Karpas-422 (cell line): ENCODE data around the gene RAMP1. TPM values are rescaled to one million over a fixed set of nuclear protein-coding genes. Genes with fewer than 3 reads are reported as not detected.

ENCODE experiments used
- DNase-seq: peaks from one replicate; pipeline ENCODE4 v3.0.0-alpha.2; 2015
- H2AFZ ChIP-seq: fragments of 200-600 bp; sonication (generic); 2 replicates; pipeline ENCODE4 v1.6.1; 2014; ENCODE audit warnings: antibody characterized with exemption, low read length, mixed read lengths
- H3K27ac ChIP-seq: fragments of 200-600 bp; sonication (generic); 2 replicates; pipeline ENCODE4 v1.5.1; 2014; ENCODE audit warnings: mild to moderate bottlenecking, low read length, moderate library complexity
- H3K27me3 ChIP-seq: fragments of 200-600 bp; sonication (generic); 2 replicates; pipeline ENCODE4 v1.6.1; 2014; ENCODE audit warnings: low read length, mixed read lengths
- H3K36me3 ChIP-seq: fragments of 200-600 bp; sonication (generic); 2 replicates; pipeline ENCODE4 v1.6.1; 2014; ENCODE audit warnings: low read length, mixed read lengths; ENCODE audit not compliant: insufficient read depth
- H3K4me1 ChIP-seq: fragments of 200-600 bp; sonication (generic); 2 replicates; pipeline ENCODE4 v1.6.1; 2014; ENCODE audit warnings: mild to moderate bottlenecking, low read length, mixed read lengths
- H3K4me2 ChIP-seq: fragments of 200-600 bp; sonication (generic); 2 replicates; pipeline ENCODE4 v1.6.1; 2014; ENCODE audit warnings: low read length, low read depth, mild to moderate bottlenecking; ENCODE audit not compliant: poor library complexity, severe bottlenecking
- H3K4me3 ChIP-seq: fragments of 200-600 bp; sonication (generic); 2 replicates; pipeline ENCODE4 v1.5.1; 2014; ENCODE audit warnings: mild to moderate bottlenecking, antibody characterized with exemption, low read length, mixed read lengths
- H3K79me2 ChIP-seq: fragments of 200-600 bp; sonication (generic); 2 replicates; pipeline ENCODE4 v1.6.1; 2014; ENCODE audit warnings: mild to moderate bottlenecking, low read length, mixed read lengths
- H3K9ac ChIP-seq: fragments of 200-600 bp; sonication (generic); 2 replicates; pipeline ENCODE4 v1.6.0; 2014; ENCODE audit warnings: low read length
- H3K9me2 ChIP-seq: fragments of 200-600 bp; sonication (generic), shearing (Covaris generic); replicated peaks from 2 replicates; pipeline ENCODE4 v1.6.0; 2014; ENCODE audit warnings: mild to moderate bottlenecking, low read length, moderate library complexity; ENCODE audit not compliant: insufficient read depth
- H3K9me3 ChIP-seq: fragments of 300-700, 200-600 bp; sonication (generic); 2 replicates; pipeline ENCODE4 v1.6.1; 2014; ENCODE audit warnings: low read length, mixed read lengths
- H4K20me1 ChIP-seq: fragments of 200-600 bp; sonication (generic); 2 replicates; pipeline ENCODE4 v1.6.1; 2014; ENCODE audit warnings: mild to moderate bottlenecking, antibody characterized with exemption, low read length, low read depth; ENCODE audit not compliant: insufficient read depth
- total RNA-seq: library from RNA; depleted of rRNA; stranded (reverse); fragments of >200 nt; shearing (Covaris generic); gene quantifications from 2 replicates; pipeline ENCODE4 v1.2.3, GENCODE V29; 2014; ENCODE audit warnings: low replicate concordance

Gene RAMP1
- total RNA-seq, 1 experiment from 2014 or later: not detected

- H3K27me3 ChIP-seq: no peaks in the 10 kb centered on the region
- H3K9me3 ChIP-seq: no peaks in the 10 kb centered on the region
- no peak overlapping the region for H3K4me3 ChIP-seq
- no peaks in the 10 kb centered on the region for H3K36me3 ChIP-seq
- no peak overlapping the region for H3K9ac ChIP-seq
- no peak overlapping the region for H3K4me2 ChIP-seq
- H4K20me1 ChIP-seq: no peaks in the 10 kb centered on the region
- no peaks in the 10 kb centered on the region for H3K79me2 ChIP-seq
- no peaks in the 10 kb centered on the region for H3K4me1 ChIP-seq
- no peak overlapping the region for H2AFZ ChIP-seq
- DNase-seq: peak; percentile 66
- no peaks in the 10 kb centered on the region for H3K9me2 ChIP-seq
- H3K27ac ChIP-seq: no peak overlapping the region
Observed at GRCh38 chr2:237858294-237859081, 935 bp upstream of the RAMP1 start.

GRCh38 chr2:237859082-237859433, 365 bp upstream of the RAMP1 start:
- Histone ChIP-seq H3K9ac (no peak overlapping the region), H3K27me3 (no peaks in the 10 kb centered on the region), H2AFZ (no peak overlapping the region), H3K79me2 (no peaks in the 10 kb centered on the region), H3K36me3 (no peaks in the 10 kb centered on the region), H3K9me2 (no peaks in the 10 kb centered on the region), H3K4me2 (no peak overlapping the region), H4K20me1 (no peaks in the 10 kb centered on the region), H3K4me1 (no peaks in the 10 kb centered on the region), H3K4me3 (no peak overlapping the region), H3K9me3 (no peaks in the 10 kb centered on the region), H3K27ac (no peak overlapping the region)
- DNase-seq: no peak

GRCh38 chr2:237860273-237860935, 981 bp downstream of the RAMP1 start:
- no peak overlapping the region for H3K4me3 ChIP-seq

GRCh38 chr2:237861875-237862527, 2.6 kb downstream of the RAMP1 start:
- H3K9ac ChIP-seq: no peak overlapping the region
- no peak overlapping the region for H3K4me2 ChIP-seq
- H3K4me3 ChIP-seq: no peak overlapping the region
- no peak for DNase-seq
- H3K36me3 ChIP-seq: no peaks in the 10 kb centered on the region
- H3K27me3 ChIP-seq: no peaks in the 10 kb centered on the region
- no peaks in the 10 kb centered on the region for H3K9me3 ChIP-seq
- H2AFZ ChIP-seq: no peak overlapping the region
- H3K79me2 ChIP-seq: no peaks in the 10 kb centered on the region
- H4K20me1 ChIP-seq: no peaks in the 10 kb centered on the region
- H3K27ac ChIP-seq: no peak overlapping the region
- no peaks in the 10 kb centered on the region for H3K4me1 ChIP-seq
- H3K9me2 ChIP-seq: no peaks in the 10 kb centered on the region

More at GRCh38 chr2:237860273-237860935, 981 bp downstream of the RAMP1 start:
- Histone ChIP-seq H3K4me2 (no peak overlapping the region), H3K27ac (no peak overlapping the region), H3K4me1 (no peaks in the 10 kb centered on the region), H2AFZ (no peak overlapping the region), H3K9me3 (no peaks in the 10 kb centered on the region), H3K36me3 (no peaks in the 10 kb centered on the region), H3K9ac (no peak overlapping the region), H3K27me3 (no peaks in the 10 kb centered on the region), H4K20me1 (no peaks in the 10 kb centered on the region), H3K79me2 (no peaks in the 10 kb centered on the region), H3K9me2 (no peaks in the 10 kb centered on the region)
- no peak for DNase-seq

- Histone ChIP-seq H3K4me1 (no peaks in the 10 kb centered on the region), H3K9ac (no peak overlapping the region), H3K4me2 (no peak overlapping the region), H3K9me3 (no peaks in the 10 kb centered on the region), H3K79me2 (no peaks in the 10 kb centered on the region), H3K27ac (no peak overlapping the region), H4K20me1 (no peaks in the 10 kb centered on the region), H3K27me3 (no peaks in the 10 kb centered on the region), H3K9me2 (no peaks in the 10 kb centered on the region), H2AFZ (no peak overlapping the region), H3K36me3 (no peaks in the 10 kb centered on the region), H3K4me3 (no peak overlapping the region)
- no peak for DNase-seq
Observed at GRCh38 chr2:237862528-237862895, 3.1 kb downstream of the RAMP1 start.

GRCh38 chr2:237863102-237863511, 3.7 kb downstream of the RAMP1 start:
- Histone ChIP-seq H3K4me3 (no peak overlapping the region), H3K79me2 (no peaks in the 10 kb centered on the region), H3K4me2 (no peak overlapping the region), H3K9me3 (no peaks in the 10 kb centered on the region), H2AFZ (no peak overlapping the region), H4K20me1 (no peaks in the 10 kb centered on the region), H3K9ac (no peak overlapping the region), H3K4me1 (no peaks in the 10 kb centered on the region), H3K36me3 (no peaks in the 10 kb centered on the region), H3K27ac (no peak overlapping the region), H3K9me2 (no peaks in the 10 kb centered on the region), H3K27me3 (no peaks in the 10 kb centered on the region)
- DNase-seq: no peak

- no peaks in the 10 kb centered on the region for H3K9me3 ChIP-seq
- H3K4me1 ChIP-seq: no peaks in the 10 kb centered on the region
- no peaks in the 10 kb centered on the region for H3K79me2 ChIP-seq
- H3K27me3 ChIP-seq: no peaks in the 10 kb centered on the region
- H3K9ac ChIP-seq: no peak overlapping the region
- no peak overlapping the region for H3K4me3 ChIP-seq
- no peak overlapping the region for H3K4me2 ChIP-seq
- DNase-seq: no peak
- no peaks in the 10 kb centered on the region for H3K9me2 ChIP-seq
- no peaks in the 10 kb centered on the region for H3K36me3 ChIP-seq
- no peak overlapping the region for H3K27ac ChIP-seq
- H4K20me1 ChIP-seq: no peaks in the 10 kb centered on the region
- H2AFZ ChIP-seq: no peak overlapping the region
Observed at GRCh38 chr2:237863689-237864443, 4.4 kb downstream of the RAMP1 start.

GRCh38 chr2:237864444-237864931, 5.1 kb downstream of the RAMP1 start:
- Histone ChIP-seq H3K36me3 (no peaks in the 10 kb centered on the region), H3K9me2 (no peaks in the 10 kb centered on the region), H3K9ac (no peak overlapping the region), H3K4me1 (no peaks in the 10 kb centered on the region), H3K27me3 (no peaks in the 10 kb centered on the region), H3K4me3 (no peak overlapping the region), H2AFZ (no peak overlapping the region), H3K27ac (no peak overlapping the region), H3K4me2 (no peak overlapping the region), H3K79me2 (no peaks in the 10 kb centered on the region), H3K9me3 (no peaks in the 10 kb centered on the region), H4K20me1 (no peaks in the 10 kb centered on the region)
- DNase-seq: no peak
